ENCODE measurements around the gene APOH. TPM values are rescaled to one million over a fixed set of nuclear protein-coding genes. Genes with fewer than 3 reads are reported as not detected.
A peak's percentile ranks its signal among the peaks of the same experiment; 100 is the strongest.

The APOH gene
- total and polyA plus RNA-seq, 12 donors = 0.57 TPM; not detected in 11

DNA sequence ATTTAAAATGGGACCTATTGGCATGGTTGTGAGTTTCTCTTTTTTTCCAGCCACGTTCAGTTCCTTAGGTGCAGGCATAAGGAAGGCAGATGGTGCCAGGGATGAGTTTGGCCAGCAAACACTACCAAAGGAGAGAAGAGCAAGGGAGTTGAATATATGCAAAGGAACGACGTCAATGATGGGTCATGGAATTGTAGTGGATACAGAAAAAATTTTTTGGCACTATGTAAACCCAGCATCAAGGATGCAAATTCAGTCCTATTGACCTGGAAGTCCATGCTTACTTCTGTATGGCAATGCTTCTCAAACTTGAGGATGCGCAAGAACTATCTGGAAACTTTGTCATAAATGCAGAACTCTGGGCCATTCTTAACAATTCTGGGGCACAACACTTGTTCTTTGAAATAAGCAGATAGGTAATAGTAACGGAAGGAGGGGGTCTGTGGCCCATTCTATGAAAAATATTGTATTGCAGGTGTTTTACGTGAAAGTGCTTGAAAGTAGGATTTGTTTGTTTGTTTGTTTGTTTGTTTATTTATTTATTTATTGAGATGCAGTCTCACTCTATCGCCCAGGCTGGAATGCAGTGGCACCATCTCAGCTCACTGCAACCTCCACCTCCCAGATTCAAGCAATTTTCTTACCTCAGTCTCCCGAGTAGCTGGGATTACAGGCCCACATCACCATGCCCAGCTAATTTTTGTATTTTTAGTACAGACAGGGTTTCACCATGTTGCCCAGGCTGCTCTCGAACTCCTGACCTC lies 18.0 kb downstream of the APOH start:
- Histone ChIP-seq H3K9me3 (peaks cover 0 to 8% (median 0%) of the 10 kb centered on the region in 11 donors), H3K4me1 (peaks cover 0 to 18% (median 0%) of the 10 kb centered on the region in 9 donors), H3K36me3 (no peaks in the 10 kb centered on the region), H3K27me3 (peaks cover 0 to 4% (median 0%) of the 10 kb centered on the region in 7 donors), H3K27ac (no peak overlapping the region), H3K4me3 (no peak overlapping the region)
- WGBS, 2 donors = 91 to 96% methylated on average over 9 of the region's 9 CpGs
- no peak for ATAC-seq
- TF ChIP-seq, protein P1, sequence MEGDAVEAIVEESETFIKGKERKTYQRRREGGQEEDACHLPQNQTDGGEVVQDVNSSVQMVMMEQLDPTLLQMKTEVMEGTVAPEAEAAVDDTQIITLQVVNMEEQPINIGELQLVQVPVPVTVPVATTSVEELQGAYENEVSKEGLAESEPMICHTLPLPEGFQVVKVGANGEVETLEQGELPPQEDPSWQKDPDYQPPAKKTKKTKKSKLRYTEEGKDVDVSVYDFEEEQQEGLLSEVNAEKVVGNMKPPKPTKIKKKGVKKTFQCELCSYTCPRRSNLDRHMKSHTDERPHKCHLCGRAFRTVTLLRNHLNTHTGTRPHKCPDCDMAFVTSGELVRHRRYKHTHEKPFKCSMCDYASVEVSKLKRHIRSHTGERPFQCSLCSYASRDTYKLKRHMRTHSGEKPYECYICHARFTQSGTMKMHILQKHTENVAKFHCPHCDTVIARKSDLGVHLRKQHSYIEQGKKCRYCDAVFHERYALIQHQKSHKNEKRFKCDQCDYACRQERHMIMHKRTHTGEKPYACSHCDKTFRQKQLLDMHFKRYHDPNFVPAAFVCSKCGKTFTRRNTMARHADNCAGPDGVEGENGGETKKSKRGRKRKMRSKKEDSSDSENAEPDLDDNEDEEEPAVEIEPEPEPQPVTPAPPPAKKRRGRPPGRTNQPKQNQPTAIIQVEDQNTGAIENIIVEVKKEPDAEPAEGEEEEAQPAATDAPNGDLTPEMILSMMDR (IDR thresholded peaks at IDR 0.05) = no peak
- DNase-seq = no peak
- intact Hi-C loops (cut with DNase I) = no loop called here

- TF ChIP-seq, protein P1 (IDR thresholded peaks at IDR 0.05) = no peak
- Histone ChIP-seq H3K4me3 (no peak overlapping the region), H3K27me3 (peaks cover 0 to 4% (median 0%) of the 10 kb centered on the region in 7 donors), H3K27ac (no peak overlapping the region), H3K9me3 (peaks cover 0 to 8% (median 0%) of the 10 kb centered on the region in 11 donors), H3K4me1 (peaks cover 0 to 18% (median 0%) of the 10 kb centered on the region in 9 donors), H3K36me3 (no peaks in the 10 kb centered on the region)
- DNase-seq (no peak), ATAC-seq (no peak)
- 87 to 89% methylated on average over 2 of the region's 2 CpGs for WGBS, 2 donors
- intact Hi-C loops (cut with DNase I) = no loop called here
These were observed 19.0 kb downstream of the APOH start for GRCh38 chr17:66210208-66210574.

DNA sequence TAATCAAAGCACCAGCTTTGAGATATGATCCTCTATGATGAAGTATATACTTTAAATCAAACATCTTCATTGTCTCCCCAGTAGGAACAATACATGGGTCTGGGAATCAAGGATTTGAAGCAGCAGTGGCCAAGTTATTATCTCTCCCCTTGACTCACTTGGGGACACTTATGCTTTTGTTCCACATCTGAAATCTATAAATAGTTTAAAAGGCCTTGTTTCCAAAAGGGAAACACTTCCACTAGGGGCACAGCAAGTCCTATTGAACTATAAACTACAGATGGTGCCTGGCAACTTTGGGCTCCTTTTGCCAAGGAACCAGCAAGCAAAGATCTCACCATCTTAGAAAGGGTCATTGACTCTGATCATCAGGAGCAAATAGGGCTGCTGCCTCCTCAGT lies 21.3 kb downstream of the APOH start:
- Histone ChIP-seq H3K4me1 (peaks cover 0 to 18% (median 0%) of the 10 kb centered on the region in 9 donors), H3K9me3 (peaks cover 0 to 8% (median 0%) of the 10 kb centered on the region in 11 donors), H3K4me3 (no peak overlapping the region), H3K27ac (no peak overlapping the region), H3K27me3 (no peaks in the 10 kb centered on the region), H3K36me3 (no peaks in the 10 kb centered on the region)
- TF ChIP-seq, protein P1 (IDR thresholded peaks at IDR 0.05) = peak in 3 of 9 donors; percentile 8 to 25 (median 20)
- DNase-seq (no peak), ATAC-seq (peak in 6 of 8 donors; percentile 49 to 87 (median 72))
- intact Hi-C loops (cut with DNase I) = loop anchor here in 2 of 10 donors (5.0 to 10.0 kb wide), 2 partner anchors 357 to 464 kb away; no protein-coding TSS in a partner anchor

GRCh38 chr17:66203274-66204015 lies 25.8 kb downstream of the APOH start:
- ATAC-seq = no peak
- Histone ChIP-seq H3K27ac (no peak overlapping the region), H3K4me3 (no peak overlapping the region), H3K27me3 (no peaks in the 10 kb centered on the region), H3K4me1 (peaks cover 0 to 9% (median 0%) of the 10 kb centered on the region in 9 donors), H3K9me3 (peaks cover 0 to 4% (median 0%) of the 10 kb centered on the region in 11 donors), H3K36me3 (no peaks in the 10 kb centered on the region)
- 87 to 88% methylated on average over 8 of the region's 8 CpGs for WGBS, 2 donors
- intact Hi-C loops (cut with DNase I) = loop anchor here in 4 of 10 donors (5.0 to 10.0 kb wide), 3 partner anchors 361 to 469 kb away; no protein-coding TSS in a partner anchor
- TF ChIP-seq, protein P1 (IDR thresholded peaks at IDR 0.05) = no peak
- no peak for DNase-seq
